Skin epidermis (tissue), 12 donors: ENCODE measurements around the gene TBC1D24.

Experiments
- H3K27ac ChIP-seq, 21 experiments: fragments of 200-600 bp; sonication (generic) in 11 of 21; one replicate each; pipeline ENCODE4 v1.5.0; 2020; ENCODE audit warnings: mild to moderate bottlenecking in 3 of 21, inconsistent platforms in 2 of 21, moderate library complexity in 2 of 21
- H3K4me3 ChIP-seq, 7 experiments: fragments of 200-600 bp; sonication (generic) in 2 of 7; one replicate each; pipeline ENCODE4 v1.5.0; 2020; ENCODE audit warnings: inconsistent platforms in 2 of 7, mild to moderate bottlenecking in 2 of 7, moderate library complexity in 1 of 7

The TBC1D24 gene

DNA sequence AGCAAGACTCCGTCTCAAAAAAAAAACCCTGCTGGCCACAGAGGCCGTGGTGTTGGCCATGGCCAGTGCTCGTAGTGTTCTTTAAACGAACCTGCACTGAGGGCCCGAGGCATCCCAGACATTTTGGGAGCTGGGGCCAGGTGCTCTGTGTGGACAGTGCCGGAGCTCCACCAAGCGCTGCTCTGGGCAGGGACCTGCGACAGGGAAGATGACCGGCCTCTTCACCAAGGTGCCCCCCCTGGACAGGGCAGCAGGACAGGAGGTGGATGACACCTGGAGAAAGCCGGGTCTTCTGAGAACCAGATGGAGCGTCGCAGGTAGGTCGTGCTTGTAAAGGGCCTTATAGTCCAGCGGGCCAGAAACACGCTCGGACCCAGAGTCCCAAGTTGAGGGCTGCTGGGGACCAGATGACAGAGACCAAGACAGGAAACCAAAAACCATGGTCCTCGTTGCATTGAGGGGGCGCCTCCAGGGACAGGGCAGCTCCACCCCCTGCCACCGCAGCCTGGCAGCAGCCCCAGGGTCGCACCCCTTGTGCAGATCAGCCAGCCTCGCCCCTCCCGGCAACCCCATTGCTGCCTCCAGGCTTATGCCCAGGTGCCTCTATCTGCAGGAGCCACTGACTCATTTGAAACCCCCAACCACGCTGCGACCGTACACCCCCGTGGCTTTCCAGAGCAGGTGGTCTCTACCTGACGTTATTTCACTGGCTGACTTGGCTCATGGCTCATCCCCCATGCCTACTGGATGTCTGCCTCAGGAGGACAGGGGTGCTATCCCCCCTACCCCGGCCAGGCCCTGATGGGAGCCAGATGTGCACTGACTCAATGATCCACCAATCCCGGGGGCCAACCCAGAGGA, 8.0 kb upstream of the TBC1D24 start:
- H3K4me3 ChIP-seq, result peak overlapping the region in 2 of 7 experiments; percentile 39 to 51
- H3K27ac ChIP-seq, result peak overlapping the region in 5 of 21 experiments; percentile 35 to 82 (median 70)

- peak overlapping the region; percentile 19 to 52 (median 38) for H3K4me3 ChIP-seq
- H3K27ac ChIP-seq, result peak overlapping the region in 16 of 21 experiments; percentile 13 to 86 (median 62)
These were observed 7.2 kb upstream of the TBC1D24 start for GRCh38 chr16:2467528-2468232.

DNA sequence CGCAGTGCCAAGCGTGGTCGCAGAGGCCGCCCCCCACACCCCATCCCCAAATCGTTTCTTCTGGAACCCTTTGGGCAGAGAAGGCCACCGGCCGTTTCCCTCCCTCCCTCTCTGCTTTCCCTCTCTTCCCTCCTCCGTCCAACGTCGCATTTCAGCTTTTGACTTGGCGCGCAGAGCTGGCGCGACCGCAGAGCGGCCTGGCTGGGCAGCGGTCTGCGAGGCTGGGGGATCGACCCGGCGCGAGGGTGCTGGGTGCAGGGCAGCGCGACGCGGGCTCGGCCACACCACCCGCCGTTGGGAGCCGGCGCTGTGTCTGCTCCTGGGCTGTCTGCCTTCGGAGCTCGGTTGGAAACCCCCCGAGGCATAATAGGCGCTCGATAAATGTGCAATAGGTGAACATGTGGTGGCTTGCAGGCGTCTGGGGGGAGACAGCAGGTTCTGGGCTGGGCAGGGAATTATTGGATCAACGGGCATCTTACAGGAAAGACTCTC, 6.6 kb upstream of the TBC1D24 start:
- Histone ChIP-seq H3K27ac (peak overlapping the region in 16 of 21 experiments; percentile 13 to 86 (median 62)), H3K4me3 (peak overlapping the region; percentile 19 to 52 (median 38))

DNA sequence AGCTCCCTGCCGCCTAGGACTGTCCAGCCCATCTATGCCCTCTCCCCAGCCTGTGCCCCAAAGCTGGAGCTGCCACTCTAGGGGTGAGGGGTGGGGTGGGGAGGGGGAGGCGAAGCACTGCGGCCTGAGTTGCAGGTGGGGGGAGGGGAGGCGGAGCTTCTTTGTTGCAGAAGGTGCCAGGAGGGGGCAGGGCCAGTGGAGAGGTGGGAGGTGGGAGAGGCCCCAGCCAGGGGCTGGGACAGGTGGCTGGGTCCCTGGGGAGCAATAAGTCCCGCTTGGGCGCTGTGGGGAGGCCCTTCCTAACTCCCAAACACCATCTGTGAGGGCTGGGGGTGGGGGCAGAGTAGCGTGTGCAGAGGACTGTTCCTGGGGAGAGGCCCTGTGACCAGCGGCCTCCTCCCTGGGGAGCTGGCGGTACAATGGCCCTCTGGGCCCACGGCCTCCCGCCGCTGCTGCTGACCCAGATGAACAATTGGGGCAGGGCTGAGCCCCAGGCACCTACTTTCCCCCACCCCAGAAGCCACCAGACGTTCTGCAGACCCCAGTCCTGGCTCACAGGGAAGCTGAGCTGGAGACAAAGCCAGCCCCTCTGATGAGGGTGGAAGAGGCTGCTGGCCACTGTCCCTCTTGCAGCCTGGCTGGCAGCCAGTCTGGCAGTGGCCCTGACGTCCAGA, 6.1 kb upstream of the TBC1D24 start:
- peak overlapping the region in 4 of 7 experiments; percentile 25 to 52 (median 38) for H3K4me3 ChIP-seq
- peak overlapping the region in 2 of 21 experiments; percentile 10 to 35 for H3K27ac ChIP-seq

- no peak overlapping the region for H3K4me3 ChIP-seq
- H3K27ac ChIP-seq, result peak overlapping the region in 1 of 21 experiments; percentile 10
These were observed 5.3 kb upstream of the TBC1D24 start for GRCh38 chr16:2469399-2470233.

GRCh38 chr16:2470234-2470601, 4.7 kb upstream of the TBC1D24 start:
- Histone ChIP-seq H3K4me3 (no peak overlapping the region), H3K27ac (peak overlapping the region in 1 of 21 experiments; percentile 69)

DNA sequence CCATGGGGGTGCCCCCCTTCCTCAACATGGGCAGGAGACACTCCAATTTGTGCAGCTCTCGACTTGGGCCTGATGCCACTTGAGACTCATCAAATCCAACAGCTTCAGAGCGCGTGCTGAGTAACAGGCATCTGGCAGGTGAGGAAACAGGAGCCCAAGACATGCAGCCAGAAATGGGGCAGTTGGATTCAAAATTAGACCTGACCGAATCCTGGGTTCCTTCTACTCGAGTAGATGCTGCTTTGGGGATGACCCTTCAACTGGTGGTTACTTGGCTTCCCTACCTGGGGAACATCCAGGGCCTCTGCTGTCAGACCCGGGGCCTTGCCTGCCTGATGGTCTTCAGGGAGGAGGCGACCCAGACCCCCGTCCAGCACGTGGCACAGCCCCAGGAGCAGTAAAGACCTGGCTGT, 4.3 kb upstream of the TBC1D24 start:
- H3K4me3 ChIP-seq, result no peak overlapping the region

DNA sequence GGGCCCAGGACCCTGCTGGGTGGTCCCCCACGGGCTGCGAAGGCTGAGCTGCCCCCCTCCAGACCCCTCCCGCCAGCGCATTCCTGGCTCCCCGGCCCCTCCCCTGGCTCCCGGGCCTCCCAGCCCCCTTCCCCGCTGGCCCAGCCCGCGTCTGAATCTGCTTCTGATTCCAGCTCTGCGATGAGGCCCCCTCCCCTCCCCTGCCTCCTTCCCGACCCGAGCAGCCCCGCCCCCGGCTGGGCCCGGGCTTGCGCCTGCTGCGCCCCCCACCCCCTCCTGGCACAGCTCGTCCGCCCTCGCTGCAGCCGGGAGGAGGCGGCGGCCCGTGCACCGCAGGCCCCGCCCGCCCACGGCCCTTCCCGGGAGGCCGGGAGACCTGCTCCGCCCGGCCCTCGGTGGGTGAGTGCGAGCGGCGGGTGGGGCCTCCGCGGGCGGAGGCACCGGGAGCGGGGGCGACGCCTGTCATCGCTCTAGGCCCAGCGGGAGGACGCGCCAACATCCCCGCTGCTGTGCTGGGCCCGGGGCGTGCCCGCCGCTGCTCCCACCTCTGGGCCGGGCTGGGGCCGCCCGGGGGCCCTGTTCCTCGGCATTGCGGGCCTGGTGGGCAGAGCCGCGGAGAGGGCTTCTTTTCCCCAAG, 3.8 kb upstream of the TBC1D24 start, which contains the start of gene NTN3:
Gene NTN3, plus strand, starts transcription at position 282 of the 637 bp plus-strand sequence. CDS start 405 bp downstream, outside the sequence.
- H3K4me3 ChIP-seq, result peak within 1 kb of the TSS in 4 of 7 experiments; percentile 6 to 28 (median 20)
- peak within 1 kb of the TSS in 6 of 21 experiments; percentile 24 to 69 (median 46) for H3K27ac ChIP-seq

More for the DNA sequence above, 4.3 kb upstream of the TBC1D24 start:
- H3K27ac ChIP-seq, result peak overlapping the region in 5 of 21 experiments; percentile 24 to 69 (median 59)

GRCh38 chr16:2471653-2472487, 3.1 kb upstream of the TBC1D24 start:
- peak overlapping the region in 3 of 7 experiments; percentile 17 to 28 (median 23) for H3K4me3 ChIP-seq
- peak overlapping the region in 5 of 21 experiments; percentile 24 to 69 (median 33) for H3K27ac ChIP-seq

DNA sequence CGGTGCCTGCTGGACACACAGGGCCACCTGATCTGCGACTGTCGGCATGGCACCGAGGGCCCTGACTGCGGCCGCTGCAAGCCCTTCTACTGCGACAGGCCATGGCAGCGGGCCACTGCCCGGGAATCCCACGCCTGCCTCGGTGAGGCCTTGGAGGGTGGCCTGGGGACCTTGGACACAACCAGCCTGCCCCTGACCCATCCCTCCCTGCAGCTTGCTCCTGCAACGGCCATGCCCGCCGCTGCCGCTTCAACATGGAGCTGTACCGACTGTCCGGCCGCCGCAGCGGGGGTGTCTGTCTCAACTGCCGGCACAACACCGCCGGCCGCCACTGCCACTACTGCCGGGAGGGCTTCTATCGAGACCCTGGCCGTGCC, 2.5 kb upstream of the TBC1D24 start:
- Histone ChIP-seq H3K27ac (no peak overlapping the region), H3K4me3 (no peak overlapping the region)

GRCh38 chr16:2472885-2473445, 2.0 kb upstream of the TBC1D24 start:
- no peak overlapping the region for H3K27ac ChIP-seq
- no peak overlapping the region for H3K4me3 ChIP-seq

DNA sequence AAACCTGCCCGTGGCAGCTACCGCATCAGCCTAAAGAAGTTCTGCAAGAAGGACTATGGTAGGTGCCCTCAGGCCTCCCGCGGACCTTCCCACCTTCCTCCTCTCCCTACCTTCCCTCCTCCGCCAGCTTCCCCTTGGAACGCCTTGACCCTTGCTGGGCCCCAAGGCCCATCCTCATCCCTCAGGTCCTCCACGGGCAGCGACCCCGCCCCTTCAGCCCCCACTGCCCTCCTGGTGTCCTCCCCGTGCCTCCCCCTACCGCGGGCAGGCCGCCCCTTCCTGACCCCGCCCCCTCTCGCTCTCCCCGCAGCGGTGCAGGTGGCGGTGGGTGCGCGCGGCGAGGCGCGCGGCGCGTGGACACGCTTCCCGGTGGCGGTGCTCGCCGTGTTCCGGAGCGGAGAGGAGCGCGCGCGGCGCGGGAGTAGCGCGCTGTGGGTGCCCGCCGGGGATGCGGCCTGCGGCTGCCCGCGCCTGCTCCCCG, 1.4 kb upstream of the TBC1D24 start:
- Histone ChIP-seq H3K4me3 (peak overlapping the region in 5 of 7 experiments; percentile 59 to 79 (median 71)), H3K27ac (peak overlapping the region in 1 of 21 experiments; percentile 44)

- Histone ChIP-seq H3K27ac (peak overlapping the region; percentile 13 to 90 (median 82)), H3K4me3 (peak overlapping the region; percentile 59 to 79 (median 68))
These were observed 689 bp upstream of the TBC1D24 start for GRCh38 chr16:2473999-2474876.

DNA sequence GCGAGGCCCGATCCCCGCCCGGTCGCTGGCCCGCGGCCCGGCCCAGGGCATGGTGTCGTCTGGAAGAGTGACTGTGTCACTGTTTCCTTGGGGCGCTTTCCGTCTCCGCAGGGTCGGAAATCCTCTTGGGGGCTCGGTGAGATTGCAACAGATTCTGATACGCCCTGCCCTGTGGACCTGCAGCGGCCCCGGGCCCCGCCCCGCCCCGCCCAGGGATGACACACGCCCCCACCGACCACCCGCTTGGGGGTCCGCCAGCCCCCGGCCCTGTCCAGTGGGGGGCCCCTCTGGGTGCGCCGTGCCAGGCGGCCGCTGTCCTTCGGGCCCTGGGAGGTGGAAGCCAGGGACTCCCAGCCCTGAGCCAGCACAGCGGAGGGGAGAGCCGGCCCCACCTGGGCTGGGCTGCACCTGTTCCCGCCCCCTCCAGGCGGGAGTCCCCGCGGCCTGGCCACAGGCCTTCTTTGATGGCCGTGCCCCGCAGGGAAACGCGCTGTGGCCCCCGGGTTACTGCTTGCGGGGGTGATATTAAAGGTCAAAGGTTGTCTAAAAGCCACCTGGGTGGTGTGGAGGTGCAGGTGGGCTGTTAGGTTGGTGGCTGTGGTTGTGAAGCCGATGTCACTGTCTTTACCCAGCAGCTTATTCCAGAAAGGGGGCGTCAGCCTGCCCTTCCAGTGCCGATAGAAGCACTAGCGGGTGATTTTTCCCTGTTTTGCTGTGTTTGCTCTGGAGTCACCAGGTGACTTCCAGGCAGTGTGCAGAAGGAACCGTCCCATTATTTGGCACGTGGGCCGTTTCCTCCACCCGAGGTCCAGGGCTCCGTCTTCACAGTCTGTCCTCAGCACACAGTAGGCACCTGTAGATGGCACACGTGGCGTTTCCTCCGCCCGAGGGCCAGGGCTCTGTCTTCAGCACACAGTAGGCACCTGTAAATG, 752 bp downstream of the TBC1D24 start:
- Histone ChIP-seq H3K4me3 (peak overlapping the region; percentile 34 to 79 (median 68)), H3K27ac (peak overlapping the region in 13 of 21 experiments; percentile 26 to 90 (median 82))

GRCh38 chr16:2476345-2476720, 1.4 kb downstream of the TBC1D24 start:
- H3K27ac ChIP-seq, result no peak overlapping the region
- no peak overlapping the region for H3K4me3 ChIP-seq
